K562 (cell line): Measurements from ENCODE around the gene CARMIL1. TPM values are rescaled to one million over a fixed set of nuclear protein-coding genes. Genes with fewer than 3 reads are reported as not detected.

ENCODE experiments used
- ATAC-seq: fragments of 200-7000 bp; cut with Tn5 transposase; 3 replicates; pipeline ENCODE4 v1.9.1; 2020; ENCODE audit warnings: moderate library complexity
- BruUV-seq: library from RNA; stranded (reverse); fragments of 400-500 nt; replicated peaks from 2 replicates; lab custom pipeline; 2021; lab: Mats Ljungman, UMichigan
- CTCF ChIA-PET: fragments of 300-600 bp; formaldehyde crosslinking; extraction: SDS; loops from one replicate; lab custom pipeline; 2021; ENCODE audit warnings: low intra/inter-chr PET ratio; lab: Yijun Ruan, JAX
- POLR2A ChIA-PET: fragments of 300-600, 350-650 bp; sonication (Branson Sonifier 250); formaldehyde crosslinking; extraction: SDS; loops from one replicate; lab custom pipeline; 2021; ENCODE audit warnings: antibody characterized with exemption, inconsistent platforms; lab: Yijun Ruan, JAX
- DNase-seq, 4 experiments: peaks; one replicate each; pipeline versions ENCODE4 v3.0.0 to v3.0.0-alpha.2; 2011 to 2018; ENCODE audit warnings: low spot score in 3 of 4, mixed read lengths in 3 of 4; ENCODE audit errors: extremely low read depth in 1 of 4
- FAIRE-seq: peaks from 2 replicates; lab custom pipeline; 2011; peaks lifted over from hg19 to GRCh38; lab: Jason Lieb, UNC
- H2AFZ ChIP-seq: 2 replicates; pipeline ENCODE4 v1.6.0; 2011; ENCODE audit warnings: low read depth, low read length, control low read depth, inconsistent platforms
- H3K27ac ChIP-seq: fragments of 200-600 bp; 3 replicates; pipeline ENCODE4 v1.8.0; 2011; ENCODE audit warnings: low read depth, mild to moderate bottlenecking, control low read depth, inconsistent platforms, low read length, moderate library complexity, mixed read lengths; ENCODE audit errors: extremely low read depth
- H3K27me3 ChIP-seq, 2 experiments: fragments of 300-600 bp in 1 of 2; 2 replicates in 1 of 2; 3 replicates in 1 of 2; pipeline versions ENCODE4 v1.6.0 to v1.8.0; 2011; ENCODE audit warnings: inconsistent platforms in 2 of 2, low read length in 2 of 2, mild to moderate bottlenecking in 1 of 2, mixed read lengths in 1 of 2, moderate library complexity in 1 of 2; ENCODE audit not compliant: control insufficient read depth in 2 of 2, insufficient read depth in 2 of 2
- H3K36me3 ChIP-seq: fragments of 300-600 bp; 3 replicates; pipeline ENCODE4 v1.8.0; 2011; ENCODE audit warnings: mild to moderate bottlenecking, low read length, inconsistent platforms; ENCODE audit not compliant: control insufficient read depth, insufficient read depth
- H3K4me1 ChIP-seq, 2 experiments: fragments of 200-600 bp in 1 of 2; replicated peaks in 1 of 2; 2 replicates in 1 of 2; 3 replicates in 1 of 2; pipeline versions ENCODE4 v1.5.1 to v1.8.0; 2011; ENCODE audit warnings: inconsistent platforms in 2 of 2, low read length in 2 of 2, mild to moderate bottlenecking in 1 of 2, mixed read lengths in 1 of 2, moderate library complexity in 1 of 2; ENCODE audit not compliant: control insufficient read depth in 2 of 2, insufficient read depth in 2 of 2
- H3K4me2 ChIP-seq: 2 replicates; pipeline ENCODE4 v1.6.1; 2011; ENCODE audit warnings: low read length, control low read depth, inconsistent platforms, mixed read lengths; ENCODE audit not compliant: insufficient read depth
- H3K4me3 ChIP-seq: fragments of 200-600 bp; sonication (generic), shearing (Covaris generic); 2 replicates; pipeline ENCODE4 v1.5.1; 2016; ENCODE audit warnings: control low read depth, inconsistent platforms
- H3K79me2 ChIP-seq: fragments of 200-600 bp; 3 replicates; pipeline ENCODE4 v1.8.0; 2011; ENCODE audit warnings: low read length, inconsistent platforms; ENCODE audit not compliant: control insufficient read depth, insufficient read depth
- H3K9ac ChIP-seq, 2 experiments: 2 replicates each; pipeline versions ENCODE4 v1.6.0 to v1.6.1; 2011; ENCODE audit warnings: low read depth in 2 of 2, low read length in 2 of 2, control low read depth in 1 of 2, inconsistent platforms in 1 of 2, mild to moderate bottlenecking in 1 of 2, mixed read lengths in 1 of 2; ENCODE audit not compliant: insufficient read depth in 1 of 2
- H3K9me1 ChIP-seq: one replicate; pipeline ENCODE4 v1.6.0; 2011; ENCODE audit warnings: inconsistent platforms, mild to moderate bottlenecking, low read length, moderate library complexity; ENCODE audit not compliant: control insufficient read depth, insufficient read depth
- H3K9me3 ChIP-seq: replicated peaks from 2 replicates; pipeline ENCODE4 v1.5.1; 2011; ENCODE audit warnings: low read depth, low read length, inconsistent platforms; ENCODE audit not compliant: control insufficient read depth, insufficient read depth
- H4K20me1 ChIP-seq: replicated peaks from 2 replicates; pipeline ENCODE4 v1.6.1; 2011; ENCODE audit warnings: low read length, inconsistent platforms, mixed read lengths; ENCODE audit not compliant: control insufficient read depth, insufficient read depth
- CREB3 ChIP-seq: fragments of 450-650 bp; conservative IDR thresholded peaks from 2 replicates; pipeline ENCODE4 v1.6.1; 2016; ENCODE audit warnings: missing genetic modification characterization, low read depth, mild to moderate bottlenecking, missing compliant biosample characterization, moderate library complexity
- MAFK ChIP-seq: IDR thresholded peaks from 2 replicates; pipeline ENCODE4 v1.6.1; 2011; ENCODE audit warnings: low read length, improper control_type of control experiment
- POLR2AphosphoS2 ChIP-seq: IDR thresholded peaks from 2 replicates; pipeline ENCODE4 v1.6.1; 2012; ENCODE audit warnings: low read length, improper control_type of control experiment
- ZNF507 ChIP-seq: conservative IDR thresholded peaks from 2 replicates; pipeline ENCODE4 v1.6.1; 2017; ENCODE audit warnings: missing genetic modification characterization, missing compliant biosample characterization
- ZNF655 ChIP-seq: fragments of 250-450 bp; sonication (Bioruptor Pico); IDR thresholded peaks from 2 replicates; pipeline ENCODE4 v1.5.0; 2021
- WGBS: fragments of 100-300 bp; shearing (Covaris generic); methylation state at CpG from one replicate; pipeline ENCODE4 v1.1.6; 2016; ENCODE audit warnings: low coverage, mixed read lengths; ENCODE audit not compliant: insufficient coverage; ENCODE audit errors: missing lambda C conversion rate; 5-methylcytosine and 5-hydroxymethylcytosine counted together
- in situ Hi-C: fragments of 300-500 bp; cut with MboI; formaldehyde crosslinking; loops from 4 replicates; pipeline ENCODE4 v1.15.0; 2018; ENCODE audit warnings: inconsistent platforms, mixed read lengths
- intact Hi-C: fragments of 100-400 bp; cut with micrococcal nuclease; formaldehyde crosslinking; loops from 2 replicates; pipeline ENCODE4 v1.14.2; 2022
- polyA plus RNA-seq, 8 experiments: library from polyadenylated mRNA; depleted of rRNA in 4 of 8; stranded (reverse) in 5 of 8; unstranded in 3 of 8; fragments of >200 nt; fragmentation: Nextera tagmentation in 2 of 8; fragmentation: Illumina TruSeq in 1 of 8; extraction: Ambion mirVana in 2 of 8; extraction: Trizol in 1 of 8; gene quantifications; 2 replicates each; pipeline versions ENCODE4 v1.2.1 to v1.2.3, GENCODE V29; 2011 to 2014; ENCODE audit warnings: inconsistent platforms in 1 of 8, missing spikeins in 1 of 8
- total RNA-seq, 7 experiments: library from RNA; depleted of rRNA in 6 of 7; stranded (reverse); fragments of >200 nt in 6 of 7; fragmentation: Illumina TruSeq in 2 of 7; extraction: Trizol in 2 of 7; gene quantifications; 2 replicates each; pipeline versions ENCODE4 v1.2.1 to v1.2.3, GENCODE V29; 2011 to 2021; ENCODE audit warnings: low replicate concordance in 1 of 7

The CARMIL1 gene
- total and polyA plus RNA-seq, 9 of the 15 experiments (the other 6 are each of a cell fraction or from before 2014, with no cell fraction given) = 0.04 to 0.32 (median 0.10) TPM; not detected in 1

- TF ChIP-seq ZNF507 (tag) = no peak
- TF ChIP-seq, all 486 proteins: peak for 0
- Histone ChIP-seq H3K79me2 (no peaks in the 10 kb centered on the region), H3K4me2 (no peak overlapping the region), H3K9ac (no peak overlapping the region), H3K9me1 (no peaks in the 10 kb centered on the region), H3K27me3 (0 out of 5 replicates have a peak, but pooled peaks cover 0 to 7% of the 10 kb centered on the region in 2 experiments), H3K27ac (no peak overlapping the region), H3K4me3 (no peak overlapping the region), H3K36me3 (no peaks in the 10 kb centered on the region), H2AFZ (no peak overlapping the region), H3K9me3 (no peaks in the 10 kb centered on the region), H3K4me1 (no peaks in the 10 kb centered on the region), H4K20me1 (no peaks in the 10 kb centered on the region)
- intact Hi-C loops (no loop called here), in situ Hi-C loops (no loop called here)
- no peak for DNase-seq
- WGBS = 0% methylated on average over 2 of the region's 2 CpGs
- BruUV-seq = no TSS peak
- ChIA-PET CTCF (no interaction called here), POLR2A (no interaction called here)
- no peak for FAIRE-seq
- no peak for ATAC-seq
Observed at GRCh38 chr6:25363427-25363826, 84.3 kb downstream of the CARMIL1 start.

- H3K9ac ChIP-seq = no peak overlapping the region
- intact Hi-C loops (no loop called here), in situ Hi-C loops (no loop called here)
- DNase-seq (no peak), ATAC-seq (no peak), FAIRE-seq (no peak)
- no peaks in the 10 kb centered on the region for H3K9me1 ChIP-seq
- 3% methylated on average over 5 of the region's 5 CpGs for WGBS
- TF ChIP-seq CREB3 (tag) (no peak), ZNF655 (CRISPR knock-in tag) (no peak), POLR2AphosphoS2 (no peak), MAFK (no peak)
- H3K4me3 ChIP-seq = no peak overlapping the region
- H3K27ac ChIP-seq = no peak overlapping the region
- no peaks in the 10 kb centered on the region for H3K36me3 ChIP-seq
- H2AFZ ChIP-seq = no peak overlapping the region
- H3K4me2 ChIP-seq = no peak overlapping the region
- no peaks in the 10 kb centered on the region for H3K9me3 ChIP-seq
- H3K27me3 ChIP-seq = 0 out of 5 replicates have a peak, but pooled peaks cover 0 to 11% of the 10 kb centered on the region in 2 experiments
- CTCF ChIA-PET = interaction anchor here (0.6 kb wide), 1 partner anchor 189 kb away, joined by 3 read pairs; no protein-coding TSS in a partner anchor
- H4K20me1 ChIP-seq = no peaks in the 10 kb centered on the region
- H3K79me2 ChIP-seq = no peaks in the 10 kb centered on the region
- H3K4me1 ChIP-seq = no peaks in the 10 kb centered on the region
- no TSS peak for BruUV-seq
- POLR2A ChIA-PET = no interaction called here
Observed at GRCh38 chr6:25365154-25365553, 86.0 kb downstream of the CARMIL1 start.
